SK-N-MC (cell line): Measurements from ENCODE around the gene ALPL.

Experiments used
- EZH2 ChIP-seq: fragments of 200-600 bp; sonication (generic); IDR thresholded peaks from one replicate; pipeline ENCODE4 v1.6.1; 2017; ENCODE audit warnings: antibody characterized with exemption
- POLR2AphosphoS5 ChIP-seq: IDR thresholded peaks from 2 replicates; pipeline ENCODE4 v1.6.1; 2012; ENCODE audit warnings: mild to moderate bottlenecking, low read depth, low read length, borderline replicate concordance

DNA sequence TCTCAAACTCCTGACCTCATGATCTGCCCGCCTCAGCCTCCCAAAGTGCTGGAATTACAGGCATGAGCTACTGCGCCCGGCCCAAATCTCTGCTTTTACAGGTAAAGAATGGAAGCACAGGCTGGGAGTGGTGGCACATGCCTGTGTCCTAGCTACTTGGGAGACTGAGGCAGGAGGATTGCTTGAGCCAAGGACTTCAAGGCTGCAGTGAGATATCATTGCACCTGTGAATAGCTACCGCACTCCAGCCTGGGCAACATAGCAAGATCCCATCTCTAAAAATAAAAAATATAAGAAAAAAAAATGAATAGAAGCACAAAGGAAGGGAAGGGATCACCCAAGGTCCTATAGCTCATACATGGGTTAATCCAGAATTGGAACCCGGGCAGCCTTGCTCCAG lies 15.0 kb downstream of the ALPL start:
- no peak for TF ChIP-seq EZH2
- TF ChIP-seq POLR2AphosphoS5, result no peak
